SK-N-SH treated with all-trans-retinoic acid at 6 μM for 48 hours (cell line): Measurements from ENCODE around the gene DSE.

Experiments used
- ATAC-seq: fragments of 200-7000 bp; cut with Tn5 transposase; 3 replicates; pipeline ENCODE4 v1.9.1; 2020; ENCODE audit warnings: mild to moderate bottlenecking, moderate library complexity
- ARNTL ChIP-seq: fragments of 450-650 bp; formaldehyde crosslinking; IDR thresholded peaks from 2 replicates; pipeline ENCODE4 v1.5.0; 2020; ENCODE audit warnings: low read depth, mild to moderate bottlenecking, moderate library complexity, borderline replicate concordance
- BACH2 ChIP-seq: fragments of 250-450 bp; sonication (Bioruptor Pico); IDR thresholded peaks from 2 replicates; pipeline ENCODE4 v1.9.0; 2021; ENCODE audit warnings: mild to moderate bottlenecking, borderline replicate concordance
- CSDC2 ChIP-seq: fragments of 250-450 bp; sonication (Bioruptor Pico); IDR thresholded peaks from 2 replicates; pipeline ENCODE4 v1.5.0; 2020; ENCODE audit warnings: mild to moderate bottlenecking, moderate library complexity
- CSRNP3 ChIP-seq: fragments of 250-450 bp; sonication (Bioruptor Pico); IDR thresholded peaks from 2 replicates; pipeline ENCODE4 v1.5.1; 2021; ENCODE audit warnings: mild to moderate bottlenecking, moderate library complexity
- ESRRG ChIP-seq: fragments of 250-450 bp; sonication (Bioruptor Pico); IDR thresholded peaks from 2 replicates; pipeline ENCODE4 v1.6.1; 2021; ENCODE audit warnings: mild to moderate bottlenecking
- GLIS3 ChIP-seq: fragments of 250-450 bp; sonication (Bioruptor Pico); IDR thresholded peaks from 2 replicates; pipeline ENCODE4 v1.5.0; 2020; ENCODE audit warnings: mild to moderate bottlenecking, moderate library complexity
- ISL1 ChIP-seq: fragments of 250-450 bp; sonication (Bioruptor Pico); IDR thresholded peaks from 2 replicates; pipeline ENCODE4 v2.1.2; 2022; ENCODE audit warnings: mild to moderate bottlenecking, moderate library complexity
- OSR1 ChIP-seq: fragments of 250-450 bp; sonication (Bioruptor Pico); IDR thresholded peaks from 2 replicates; pipeline ENCODE4 v1.8.0; 2022; ENCODE audit warnings: moderate library complexity, mild to moderate bottlenecking, inconsistent platforms
- POU6F1 ChIP-seq: fragments of 250-450 bp; sonication (Bioruptor Pico); IDR thresholded peaks from 2 replicates; pipeline ENCODE4 v1.8.0; 2021; ENCODE audit warnings: low read depth, mild to moderate bottlenecking, moderate library complexity, borderline replicate concordance
- PPARA ChIP-seq: fragments of 250-450 bp; sonication (Bioruptor Pico); IDR thresholded peaks from 2 replicates; pipeline ENCODE4 v1.5.0; 2020; ENCODE audit warnings: mild to moderate bottlenecking, borderline replicate concordance
- RARB ChIP-seq: fragments of 250-450 bp; sonication (Bioruptor Pico); IDR thresholded peaks from 2 replicates; pipeline ENCODE4 v1.8.0; 2021; ENCODE audit warnings: mild to moderate bottlenecking, moderate library complexity
- SNAI2 ChIP-seq: fragments of 250-450 bp; sonication (Bioruptor Pico); IDR thresholded peaks from 2 replicates; pipeline ENCODE4 v1.5.0; 2020; ENCODE audit warnings: mild to moderate bottlenecking, moderate library complexity
- TCF4 ChIP-seq: fragments of 250-450 bp; sonication (Bioruptor Pico); IDR thresholded peaks from 2 replicates; pipeline ENCODE4 v1.8.0; 2021; ENCODE audit warnings: mild to moderate bottlenecking, moderate library complexity, borderline replicate concordance
- TOX ChIP-seq: fragments of 250-450 bp; sonication (Bioruptor Pico); IDR thresholded peaks from 2 replicates; pipeline ENCODE4 v1.8.0; 2021; ENCODE audit warnings: mild to moderate bottlenecking, moderate library complexity, borderline replicate concordance
- ZC3H10 ChIP-seq: fragments of 250-450 bp; sonication (Bioruptor Pico); IDR thresholded peaks from 2 replicates; pipeline ENCODE4 v1.5.1; 2021; ENCODE audit warnings: mild to moderate bottlenecking, moderate library complexity
- ZFP3 ChIP-seq: fragments of 250-450 bp; sonication (Bioruptor Pico); IDR thresholded peaks from 2 replicates; pipeline ENCODE4 v1.5.0; 2020; ENCODE audit warnings: mild to moderate bottlenecking, moderate library complexity
- ZFP30 ChIP-seq: fragments of 450-650 bp; formaldehyde crosslinking; IDR thresholded peaks from 2 replicates; pipeline ENCODE4 v1.5.0; 2022; ENCODE audit warnings: mild to moderate bottlenecking, moderate library complexity
- ZNF565 ChIP-seq: fragments of 450-650 bp; formaldehyde crosslinking; conservative IDR thresholded peaks from 2 replicates; pipeline ENCODE4 v1.5.0; 2020; ENCODE audit warnings: low read depth, mild to moderate bottlenecking, moderate library complexity
- ZNF8 ChIP-seq: fragments of 450-650 bp; formaldehyde crosslinking; IDR thresholded peaks from 2 replicates; pipeline ENCODE4 v1.5.0; 2020; ENCODE audit warnings: mild to moderate bottlenecking, moderate library complexity
- TF ChIP-seq, protein P1 (sequence below): fragments of 250-450 bp; sonication (Bioruptor Pico); IDR thresholded peaks from 2 replicates; pipeline ENCODE4 v1.8.0; 2020; ENCODE audit warnings: mild to moderate bottlenecking, moderate library complexity, borderline replicate concordance
- TF ChIP-seq, protein P2 (sequence below): fragments of 250-450 bp; sonication (Bioruptor Pico); IDR thresholded peaks from 2 replicates; pipeline ENCODE4 v1.5.0; 2020; ENCODE audit warnings: mild to moderate bottlenecking, moderate library complexity
- TF ChIP-seq, protein P3 (sequence below): fragments of 250-450 bp; sonication (Bioruptor Pico); IDR thresholded peaks from 2 replicates; pipeline ENCODE4 v1.5.1; 2020; ENCODE audit warnings: low read depth, mild to moderate bottlenecking, moderate library complexity

DSE gene

GRCh38 chr6:116485559-116486184 is 114.9 kb downstream of the DSE start:
- TF ChIP-seq CSRNP3 (CRISPR knock-in tag) (no peak), ZNF8 (no peak), ARNTL (CRISPR knock-in tag) (no peak), OSR1 (no peak), ZNF565 (CRISPR knock-in tag) (no peak), GLIS3 (CRISPR knock-in tag) (no peak), RARB (CRISPR knock-in tag) (no peak), TCF4 (CRISPR knock-in tag) (no peak), PPARA (no peak), ESRRG (CRISPR knock-in tag) (no peak), TOX (CRISPR knock-in tag) (no peak), ZC3H10 (CRISPR knock-in tag) (no peak)
- TF ChIP-seq, protein P1, sequence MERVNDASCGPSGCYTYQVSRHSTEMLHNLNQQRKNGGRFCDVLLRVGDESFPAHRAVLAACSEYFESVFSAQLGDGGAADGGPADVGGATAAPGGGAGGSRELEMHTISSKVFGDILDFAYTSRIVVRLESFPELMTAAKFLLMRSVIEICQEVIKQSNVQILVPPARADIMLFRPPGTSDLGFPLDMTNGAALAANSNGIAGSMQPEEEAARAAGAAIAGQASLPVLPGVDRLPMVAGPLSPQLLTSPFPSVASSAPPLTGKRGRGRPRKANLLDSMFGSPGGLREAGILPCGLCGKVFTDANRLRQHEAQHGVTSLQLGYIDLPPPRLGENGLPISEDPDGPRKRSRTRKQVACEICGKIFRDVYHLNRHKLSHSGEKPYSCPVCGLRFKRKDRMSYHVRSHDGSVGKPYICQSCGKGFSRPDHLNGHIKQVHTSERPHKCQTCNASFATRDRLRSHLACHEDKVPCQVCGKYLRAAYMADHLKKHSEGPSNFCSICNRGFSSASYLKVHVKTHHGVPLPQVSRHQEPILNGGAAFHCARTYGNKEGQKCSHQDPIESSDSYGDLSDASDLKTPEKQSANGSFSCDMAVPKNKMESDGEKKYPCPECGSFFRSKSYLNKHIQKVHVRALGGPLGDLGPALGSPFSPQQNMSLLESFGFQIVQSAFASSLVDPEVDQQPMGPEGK = no peak
- TF ChIP-seq, all 23 proteins: peak for 0

GRCh38 chr6:116491610-116492330 is 121.0 kb downstream of the DSE start:
- TF ChIP-seq, protein P2, sequence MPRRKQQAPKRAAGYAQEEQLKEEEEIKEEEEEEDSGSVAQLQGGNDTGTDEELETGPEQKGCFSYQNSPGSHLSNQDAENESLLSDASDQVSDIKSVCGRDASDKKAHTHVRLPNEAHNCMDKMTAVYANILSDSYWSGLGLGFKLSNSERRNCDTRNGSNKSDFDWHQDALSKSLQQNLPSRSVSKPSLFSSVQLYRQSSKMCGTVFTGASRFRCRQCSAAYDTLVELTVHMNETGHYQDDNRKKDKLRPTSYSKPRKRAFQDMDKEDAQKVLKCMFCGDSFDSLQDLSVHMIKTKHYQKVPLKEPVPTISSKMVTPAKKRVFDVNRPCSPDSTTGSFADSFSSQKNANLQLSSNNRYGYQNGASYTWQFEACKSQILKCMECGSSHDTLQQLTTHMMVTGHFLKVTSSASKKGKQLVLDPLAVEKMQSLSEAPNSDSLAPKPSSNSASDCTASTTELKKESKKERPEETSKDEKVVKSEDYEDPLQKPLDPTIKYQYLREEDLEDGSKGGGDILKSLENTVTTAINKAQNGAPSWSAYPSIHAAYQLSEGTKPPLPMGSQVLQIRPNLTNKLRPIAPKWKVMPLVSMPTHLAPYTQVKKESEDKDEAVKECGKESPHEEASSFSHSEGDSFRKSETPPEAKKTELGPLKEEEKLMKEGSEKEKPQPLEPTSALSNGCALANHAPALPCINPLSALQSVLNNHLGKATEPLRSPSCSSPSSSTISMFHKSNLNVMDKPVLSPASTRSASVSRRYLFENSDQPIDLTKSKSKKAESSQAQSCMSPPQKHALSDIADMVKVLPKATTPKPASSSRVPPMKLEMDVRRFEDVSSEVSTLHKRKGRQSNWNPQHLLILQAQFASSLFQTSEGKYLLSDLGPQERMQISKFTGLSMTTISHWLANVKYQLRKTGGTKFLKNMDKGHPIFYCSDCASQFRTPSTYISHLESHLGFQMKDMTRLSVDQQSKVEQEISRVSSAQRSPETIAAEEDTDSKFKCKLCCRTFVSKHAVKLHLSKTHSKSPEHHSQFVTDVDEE (CRISPR knock-in tag) = no peak
- TF ChIP-seq GLIS3 (CRISPR knock-in tag) = no peak
- no peak for TF ChIP-seq POU6F1
- TF ChIP-seq OSR1 = no peak
- TF ChIP-seq ARNTL (CRISPR knock-in tag) = no peak
- TF ChIP-seq SNAI2 (CRISPR knock-in tag) = no peak
- TF ChIP-seq PPARA = no peak
- TF ChIP-seq ZNF565 (CRISPR knock-in tag) = no peak
- no peak for TF ChIP-seq ZNF8
- no peak for TF ChIP-seq CSRNP3 (CRISPR knock-in tag)
- TF ChIP-seq ZFP3 (CRISPR knock-in tag) = no peak
- TF ChIP-seq ISL1 = no peak
- TF ChIP-seq ZFP30 (CRISPR knock-in tag) = no peak
- no peak for TF ChIP-seq RARB (CRISPR knock-in tag)
- no peak for TF ChIP-seq TCF4 (CRISPR knock-in tag)
- no peak for TF ChIP-seq BACH2 (CRISPR knock-in tag)
- TF ChIP-seq CSDC2 = no peak
- no peak for TF ChIP-seq ESRRG (CRISPR knock-in tag)
- TF ChIP-seq, protein P1 = no peak
- TF ChIP-seq, protein P3, sequence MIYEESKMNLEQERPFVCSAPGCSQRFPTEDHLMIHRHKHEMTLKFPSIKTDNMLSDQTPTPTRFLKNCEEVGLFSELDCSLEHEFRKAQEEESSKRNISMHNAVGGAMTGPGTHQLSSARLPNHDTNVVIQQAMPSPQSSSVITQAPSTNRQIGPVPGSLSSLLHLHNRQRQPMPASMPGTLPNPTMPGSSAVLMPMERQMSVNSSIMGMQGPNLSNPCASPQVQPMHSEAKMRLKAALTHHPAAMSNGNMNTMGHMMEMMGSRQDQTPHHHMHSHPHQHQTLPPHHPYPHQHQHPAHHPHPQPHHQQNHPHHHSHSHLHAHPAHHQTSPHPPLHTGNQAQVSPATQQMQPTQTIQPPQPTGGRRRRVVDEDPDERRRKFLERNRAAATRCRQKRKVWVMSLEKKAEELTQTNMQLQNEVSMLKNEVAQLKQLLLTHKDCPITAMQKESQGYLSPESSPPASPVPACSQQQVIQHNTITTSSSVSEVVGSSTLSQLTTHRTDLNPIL (CRISPR knock-in tag) = no peak
- ATAC-seq = no peak

More at GRCh38 chr6:116485559-116486184, 114.9 kb downstream of the DSE start:
- no peak for ATAC-seq
